Renal pelvis (tissue), 4 donors: ENCODE results near the gene SMYD3. TPM values are rescaled to one million over a fixed set of nuclear protein-coding genes. Genes with fewer than 3 reads are reported as not detected.
"Not testable (repeated sequence)": the region's sequence is repeated elsewhere in the genome, so short reads cannot be mapped to it uniquely, and the experiment has no call there.

Experiments
- DNase-seq: peaks from one replicate; pipeline ENCODE4 v3.0.0-alpha.2; 2013
- polyA plus RNA-seq, 3 donors: library from polyadenylated mRNA; unstranded; fragments of 120-200 nt; gene quantifications; one replicate each; pipeline ENCODE4 v1.2.1, GENCODE V29; 2013; ENCODE audit not compliant: insufficient read length in 3 of 3

SMYD3 gene
- polyA plus RNA-seq, 3 donors, result 25.8 to 30.3 (median 26.1) TPM

- DNase-seq, result no peak
Observed at GRCh38 chr1:245774196-245774595, 732.9 kb downstream of the SMYD3 start.

GRCh38 chr1:245773344-245773743, 733.7 kb downstream of the SMYD3 start:
- DNase-seq, result no peak

- no peak for DNase-seq
Observed at GRCh38 chr1:245772739-245773138, 734.3 kb downstream of the SMYD3 start.

GRCh38 chr1:245772325-245772724, 734.8 kb downstream of the SMYD3 start:
- DNase-seq, result no peak

- no peak for DNase-seq
Observed at GRCh38 chr1:245771511-245772281, 735.4 kb downstream of the SMYD3 start.

GRCh38 chr1:245770156-245770555, 736.9 kb downstream of the SMYD3 start:
- no peak for DNase-seq

- no peak for DNase-seq
Observed at GRCh38 chr1:245768596-245768995, 738.5 kb downstream of the SMYD3 start.

GRCh38 chr1:245765230-245766000, 741.7 kb downstream of the SMYD3 start:
- peak; percentile 42 for DNase-seq

GRCh38 chr1:245763873-245764331, 743.2 kb downstream of the SMYD3 start:
- no peak for DNase-seq

GRCh38 chr1:245762396-245762910, 744.6 kb downstream of the SMYD3 start:
- DNase-seq, result no peak

- DNase-seq, result no peak
Observed at GRCh38 chr1:245760301-245760700, 746.8 kb downstream of the SMYD3 start.

- no peak for DNase-seq
Observed at GRCh38 chr1:245754463-245754961, 752.6 kb downstream of the SMYD3 start.

GRCh38 chr1:245753807-245754206, 753.3 kb downstream of the SMYD3 start:
- DNase-seq, result no peak

- no peak for DNase-seq
Observed at GRCh38 chr1:245752561-245752960, 754.5 kb downstream of the SMYD3 start.

GRCh38 chr1:245751726-245752470, 755.2 kb downstream of the SMYD3 start:
- DNase-seq, result no peak

- DNase-seq, result no peak
Observed at GRCh38 chr1:245751116-245751515, 756.0 kb downstream of the SMYD3 start.

- no peak for DNase-seq
Observed at GRCh38 chr1:245750261-245750660, 756.8 kb downstream of the SMYD3 start.

- no peak for DNase-seq
Observed at GRCh38 chr1:245749053-245749452, 758.0 kb downstream of the SMYD3 start.

- DNase-seq, result no peak
Observed at GRCh38 chr1:245748646-245749045, 758.4 kb downstream of the SMYD3 start.

- no peak for DNase-seq
Observed at GRCh38 chr1:245748240-245748639, 758.8 kb downstream of the SMYD3 start.

- peak; percentile 70 for DNase-seq
Observed at GRCh38 chr1:245742896-245743295, 764.2 kb downstream of the SMYD3 start.

GRCh38 chr1:245740336-245740735, 766.7 kb downstream of the SMYD3 start:
- DNase-seq, result not testable (repeated sequence)
